HG02885 (cell line): Measurements from ENCODE around the gene ADGRE1.

Source experiments
- ATAC-seq: cut with Tn5 transposase; IDR thresholded peaks from one replicate; pipeline ENCODE4 v1.9.1; 2021; ENCODE audit warnings: mild to moderate bottlenecking; ENCODE audit not compliant: unreplicated experiment, poor library complexity

The ADGRE1 gene

GRCh38 chr19:6873708-6874431 is 13.5 kb upstream of the ADGRE1 start:
- ATAC-seq: no peak

- no peak for ATAC-seq
Observed at GRCh38 chr19:6875218-6875617, 12.2 kb upstream of the ADGRE1 start.

DNA sequence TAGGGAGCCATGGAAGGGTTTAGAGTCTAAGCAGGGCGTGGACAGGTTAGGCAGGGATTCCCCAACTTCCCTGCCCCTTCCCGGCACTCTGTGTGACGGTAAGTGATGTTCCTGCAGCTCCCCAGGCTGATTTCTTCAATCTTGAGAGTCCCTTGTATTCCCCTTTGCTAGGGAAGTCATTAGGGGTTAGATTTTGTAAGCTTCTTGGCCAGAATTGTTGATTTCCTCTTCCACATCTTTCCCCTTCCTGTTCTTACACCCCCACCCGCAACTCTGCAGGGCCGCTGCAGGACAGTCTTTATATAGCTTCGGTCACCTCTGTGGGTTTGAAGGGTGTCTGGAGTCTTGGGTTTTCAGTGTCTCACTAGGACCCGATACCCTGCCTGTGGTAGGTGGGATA is 10.6 kb upstream of the ADGRE1 start:
- ATAC-seq: no peak

DNA sequence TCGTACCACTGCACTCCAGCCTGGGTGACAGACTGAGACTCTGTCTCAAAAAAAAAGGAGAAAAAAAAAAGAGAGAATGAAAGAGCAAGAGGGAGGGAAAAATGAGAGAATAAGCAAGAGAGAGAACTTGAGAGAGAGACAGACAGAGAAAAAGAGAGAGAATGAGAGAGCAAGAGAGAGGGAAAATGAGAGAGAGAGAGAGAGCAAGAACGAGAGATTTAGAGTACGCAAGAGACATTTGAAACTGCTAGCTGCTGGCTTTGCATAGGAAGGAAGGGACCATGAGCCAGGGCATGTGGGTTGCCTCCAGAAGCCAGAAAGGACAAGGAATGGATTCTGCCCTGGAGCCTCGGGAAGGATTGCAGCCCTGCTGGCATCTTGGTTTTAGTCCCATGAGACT is 9.6 kb upstream of the ADGRE1 start:
- no peak for ATAC-seq

- no peak for ATAC-seq
Observed at GRCh38 chr19:6886277-6886897, 992 bp upstream of the ADGRE1 start.

GRCh38 chr19:6888967-6889366 is 1.6 kb downstream of the ADGRE1 start:
- no peak for ATAC-seq

DNA sequence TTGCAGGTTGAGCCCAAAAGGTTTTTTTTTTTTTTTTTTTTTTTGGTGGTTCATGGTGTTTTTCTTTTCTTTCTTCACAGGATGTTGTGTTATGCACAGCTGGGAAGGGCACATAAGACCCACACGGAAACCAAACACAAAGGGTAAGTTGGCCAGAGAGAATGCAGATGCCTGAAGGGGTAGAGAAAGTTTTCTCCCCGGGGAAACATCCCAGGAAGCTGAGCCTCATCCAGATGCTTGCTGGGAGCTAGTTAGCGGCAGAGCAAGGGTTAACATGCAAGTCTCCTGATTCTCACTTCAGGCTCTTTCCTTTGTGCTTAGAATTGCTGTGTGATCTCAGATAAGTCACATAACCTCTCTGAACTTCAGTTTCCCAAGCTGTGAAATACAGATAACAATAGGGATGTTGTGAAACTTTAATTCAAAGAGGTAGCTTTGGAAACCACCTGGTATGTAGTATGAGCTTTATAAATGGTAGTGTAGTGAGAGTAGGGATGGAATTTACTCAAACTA is 3.1 kb downstream of the ADGRE1 start:
- ATAC-seq: no peak

GRCh38 chr19:6890938-6891337 is 3.6 kb downstream of the ADGRE1 start:
- ATAC-seq: no peak

GRCh38 chr19:6891761-6892385 is 4.5 kb downstream of the ADGRE1 start:
- ATAC-seq: no peak

GRCh38 chr19:6894313-6894712 is 6.9 kb downstream of the ADGRE1 start:
- ATAC-seq: no peak

- no peak for ATAC-seq
Observed at GRCh38 chr19:6903446-6903845, 16.1 kb downstream of the ADGRE1 start.

DNA sequence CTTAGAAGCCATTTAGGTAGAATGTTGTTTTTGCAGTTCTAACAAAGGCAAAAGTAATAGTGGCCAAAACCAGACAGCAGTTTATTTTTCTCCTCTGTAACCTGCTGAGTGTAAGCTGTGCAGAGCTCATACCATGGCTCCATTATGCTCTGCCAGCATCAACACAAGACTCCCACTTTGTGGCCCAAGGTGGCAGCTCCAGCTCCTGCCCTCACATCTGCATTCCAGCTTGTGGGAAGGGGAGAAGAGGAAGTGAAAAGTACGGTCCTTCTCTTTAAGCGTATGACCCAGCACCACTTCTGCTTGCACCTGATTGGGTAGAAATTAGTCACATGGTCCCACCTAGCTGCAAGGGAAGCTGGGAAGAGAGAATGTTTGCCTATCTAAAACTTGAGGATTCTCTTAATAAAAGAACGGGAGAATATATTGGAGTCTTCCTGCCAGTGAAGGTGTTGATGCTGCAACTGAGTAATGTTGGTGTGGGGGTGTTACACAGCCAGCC is 19.2 kb downstream of the ADGRE1 start:
- ATAC-seq: no peak

DNA sequence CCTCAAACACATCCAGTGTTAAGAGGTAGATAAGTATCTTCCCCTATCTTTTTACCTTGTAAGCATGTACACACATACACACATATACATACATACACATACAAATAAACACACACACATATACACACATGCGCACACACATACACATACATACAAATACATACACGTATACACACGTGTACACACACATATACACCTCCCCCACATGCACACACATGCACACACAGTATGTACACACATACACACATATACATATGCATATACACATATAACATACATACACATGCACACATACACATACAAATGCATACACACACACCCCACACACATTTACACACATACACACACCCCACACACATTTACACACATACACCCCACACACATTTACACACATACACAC is 24.1 kb downstream of the ADGRE1 start:
- ATAC-seq: no peak

DNA sequence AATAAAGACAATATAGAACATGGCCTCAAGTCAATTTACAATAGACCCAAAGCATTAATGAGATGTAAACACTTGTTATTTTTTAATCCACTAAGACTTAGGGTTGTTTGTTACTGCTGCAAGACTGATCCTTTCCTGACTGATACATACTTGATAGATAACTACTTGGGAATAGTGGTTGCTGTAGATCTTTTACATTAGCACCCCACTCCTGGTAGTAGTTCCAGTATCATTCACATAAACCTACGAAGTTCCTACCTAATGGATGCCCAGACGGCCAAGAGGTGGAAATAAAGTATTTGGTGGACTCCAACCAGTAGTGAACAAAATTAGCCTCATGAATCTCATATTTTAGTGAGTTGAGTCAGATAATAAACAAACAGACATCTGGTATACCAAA is 26.9 kb downstream of the ADGRE1 start:
- no peak for ATAC-seq

GRCh38 chr19:6916952-6917351 is 29.6 kb downstream of the ADGRE1 start:
- no peak for ATAC-seq

- ATAC-seq: no peak
Observed at GRCh38 chr19:6925386-6925785, 38.0 kb downstream of the ADGRE1 start.

GRCh38 chr19:6925801-6926751 is 38.7 kb downstream of the ADGRE1 start:
- no peak for ATAC-seq

- ATAC-seq: no peak
Observed at GRCh38 chr19:6930190-6930589, 42.8 kb downstream of the ADGRE1 start.

DNA sequence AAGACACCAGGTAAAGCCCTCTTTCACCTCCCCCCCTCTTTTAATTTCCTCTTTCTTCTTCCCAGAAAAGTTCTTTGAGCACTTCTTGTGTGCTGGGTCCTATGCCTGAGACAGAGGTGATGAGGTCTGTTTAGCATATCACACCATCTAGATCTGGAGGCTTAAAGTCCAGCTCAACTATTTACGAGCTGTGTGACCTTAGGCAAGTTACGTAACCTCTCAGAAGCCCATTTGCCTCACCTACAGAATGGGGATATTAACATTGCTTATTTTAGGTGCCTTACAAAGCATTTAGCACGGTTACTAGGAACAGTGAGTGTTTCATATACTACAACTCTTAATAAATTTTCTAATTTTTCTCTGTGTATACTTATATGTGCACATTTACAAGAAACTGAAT is 47.7 kb downstream of the ADGRE1 start:
- no peak for ATAC-seq

DNA sequence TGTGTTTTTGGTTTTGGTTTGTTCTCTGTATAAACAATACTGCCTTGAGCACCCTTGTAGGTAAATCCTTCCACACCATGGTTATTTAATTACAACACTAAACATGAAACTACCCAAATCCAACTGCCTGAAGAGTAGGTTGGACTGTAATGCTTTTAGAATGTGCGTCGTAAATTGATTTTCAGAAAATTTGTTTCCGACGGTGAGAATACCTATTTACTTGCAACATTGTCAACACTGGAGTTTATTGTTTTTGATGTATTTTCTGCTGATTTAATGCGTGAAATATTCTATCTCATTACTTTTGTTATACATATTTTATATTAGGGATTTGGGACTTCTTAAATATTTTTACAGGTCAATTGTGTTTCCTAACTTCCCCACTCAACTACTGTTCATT is 48.2 kb downstream of the ADGRE1 start:
- no peak for ATAC-seq
